ENCODE measurements around the gene INTS7.

INTS7 gene

GRCh38 chr1:212055333-212055732 is 20.0 kb upstream of the INTS7 start:
- no peak for TF ChIP-seq CTCF (IDR thresholded peaks at IDR 0.05; ENCODE audit: borderline replicate concordance, control extremely low read depth, extremely low read depth, insufficient read depth, missing control alignments)
- DNase-seq (ENCODE audit: low spot score), result no peak
- in situ Hi-C loops (cut with MboI; ENCODE audit: low sequenced_read_pairs, unreplicated experiment), result loop anchor here (25.0 kb wide), 1 partner anchor 307 kb away; no protein-coding TSS in a partner anchor

GRCh38 chr1:212053993-212054392 is 18.6 kb upstream of the INTS7 start:
- in situ Hi-C loops (cut with MboI; ENCODE audit: low sequenced_read_pairs, unreplicated experiment), result loop anchor here (25.0 kb wide), 1 partner anchor 308 kb away; no protein-coding TSS in a partner anchor
- TF ChIP-seq CTCF (IDR thresholded peaks at IDR 0.05; ENCODE audit: borderline replicate concordance, control extremely low read depth, extremely low read depth, insufficient read depth, missing control alignments), result no peak
- DNase-seq (ENCODE audit: low spot score), result no peak

- TF ChIP-seq CTCF (IDR thresholded peaks at IDR 0.05; ENCODE audit: borderline replicate concordance, control extremely low read depth, extremely low read depth, insufficient read depth, missing control alignments), result no peak
- DNase-seq (ENCODE audit: low spot score), result no peak
- in situ Hi-C loops (cut with MboI; ENCODE audit: low sequenced_read_pairs, unreplicated experiment), result no loop called here
These were observed 10.6 kb upstream of the INTS7 start for GRCh38 chr1:212045981-212046380.

DNA sequence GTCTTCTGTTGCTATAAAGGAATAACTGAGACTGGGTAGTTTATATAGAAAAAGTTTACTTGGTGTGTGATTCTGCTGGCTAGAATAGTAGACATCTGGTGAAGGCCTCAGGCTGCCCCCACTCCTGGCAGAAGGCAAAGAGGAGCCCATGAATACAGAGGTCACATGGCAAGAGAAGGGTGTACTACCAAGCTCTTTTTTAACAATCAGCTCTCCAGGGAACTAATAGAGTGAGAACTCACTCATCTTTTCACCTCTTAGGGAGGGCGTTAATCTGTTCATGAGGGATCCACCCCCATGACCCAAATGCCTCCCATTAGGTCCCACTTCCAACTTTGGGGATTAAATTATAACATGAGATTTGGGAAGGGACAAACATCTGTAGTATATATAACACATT is 9.5 kb upstream of the INTS7 start:
- no peak for TF ChIP-seq CTCF (IDR thresholded peaks at IDR 0.05; ENCODE audit: borderline replicate concordance, control extremely low read depth, extremely low read depth, insufficient read depth, missing control alignments)
- no peak for DNase-seq (ENCODE audit: low spot score)
- in situ Hi-C loops (cut with MboI; ENCODE audit: low sequenced_read_pairs, unreplicated experiment), result no loop called here

DNA sequence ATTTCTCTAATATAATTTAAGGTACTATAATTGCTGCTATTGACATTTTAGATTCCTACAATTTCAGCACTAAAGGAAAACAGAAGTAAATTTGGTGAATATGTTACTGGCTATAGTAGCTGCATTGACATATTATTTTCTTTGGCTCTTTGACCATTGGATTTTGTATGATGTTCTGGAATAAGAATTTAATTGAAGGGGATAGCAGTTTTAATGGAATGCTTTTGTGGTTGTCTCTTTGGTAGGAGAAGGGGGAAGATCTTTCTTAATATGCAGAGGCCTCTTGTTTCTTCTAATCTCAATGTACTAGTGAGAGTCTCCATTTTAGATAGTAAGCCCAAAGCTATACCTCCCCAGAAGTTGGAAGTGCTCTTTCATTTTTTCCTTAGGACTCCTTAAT is 7.1 kb upstream of the INTS7 start:
- no peak for TF ChIP-seq CTCF (IDR thresholded peaks at IDR 0.05; ENCODE audit: borderline replicate concordance, control extremely low read depth, extremely low read depth, insufficient read depth, missing control alignments)
- in situ Hi-C loops (cut with MboI; ENCODE audit: low sequenced_read_pairs, unreplicated experiment), result no loop called here
- no peak for DNase-seq (ENCODE audit: low spot score)

DNA sequence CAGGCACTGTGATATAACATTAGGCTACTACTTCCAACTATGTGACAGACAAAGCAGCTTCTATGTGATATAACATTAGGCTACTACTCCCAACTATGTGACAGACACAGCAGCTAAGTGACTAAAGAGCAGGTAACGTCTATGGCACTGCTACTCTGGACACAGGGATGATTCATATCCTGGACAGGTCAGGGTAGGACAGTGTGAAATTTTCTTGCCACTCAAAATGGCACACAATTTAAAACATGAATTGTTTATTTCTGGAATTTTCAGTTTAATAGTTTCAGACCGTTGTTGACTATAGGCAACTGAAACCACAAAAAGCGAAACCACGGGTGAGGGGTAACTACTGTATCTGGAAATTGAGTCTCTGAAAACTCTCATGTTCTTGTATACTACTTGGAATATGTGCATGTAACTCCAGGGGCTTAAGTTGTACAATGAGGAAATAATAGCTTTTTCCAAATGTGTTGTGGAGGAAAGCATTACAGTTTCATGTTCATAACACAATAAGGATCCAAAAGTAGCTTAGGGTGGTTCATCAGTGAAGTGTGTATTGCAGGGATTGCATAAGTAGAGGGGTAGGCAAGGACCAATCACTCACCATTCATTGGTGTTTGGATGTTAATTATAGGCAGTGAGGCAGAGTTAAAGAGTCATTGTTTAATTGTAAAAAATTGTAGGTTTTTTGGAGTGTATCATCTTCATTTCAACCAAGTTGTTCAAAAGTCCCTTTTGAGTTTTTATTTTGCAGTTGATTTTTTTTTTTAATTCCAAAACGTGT is 5.5 kb upstream of the INTS7 start:
- no peak for DNase-seq (ENCODE audit: low spot score)
- in situ Hi-C loops (cut with MboI; ENCODE audit: low sequenced_read_pairs, unreplicated experiment), result no loop called here
- no peak for TF ChIP-seq CTCF (IDR thresholded peaks at IDR 0.05; ENCODE audit: borderline replicate concordance, control extremely low read depth, extremely low read depth, insufficient read depth, missing control alignments)

Measured in GM13976 (cell line).